HG02759 (cell line): ENCODE results near the gene KNDC1.
"Not testable (repeated sequence)": the region's sequence is repeated elsewhere in the genome, so short reads cannot be mapped to it uniquely, and the experiment has no call there.

Experiments used
- ATAC-seq: cut with Tn5 transposase; IDR thresholded peaks from one replicate; pipeline ENCODE4 v1.9.1; 2021; ENCODE audit warnings: mild to moderate bottlenecking, moderate library complexity; ENCODE audit not compliant: unreplicated experiment

The KNDC1 gene

GRCh38 chr10:133124357-133125211 lies 35.4 kb upstream of the KNDC1 start:
- ATAC-seq = no peak

DNA sequence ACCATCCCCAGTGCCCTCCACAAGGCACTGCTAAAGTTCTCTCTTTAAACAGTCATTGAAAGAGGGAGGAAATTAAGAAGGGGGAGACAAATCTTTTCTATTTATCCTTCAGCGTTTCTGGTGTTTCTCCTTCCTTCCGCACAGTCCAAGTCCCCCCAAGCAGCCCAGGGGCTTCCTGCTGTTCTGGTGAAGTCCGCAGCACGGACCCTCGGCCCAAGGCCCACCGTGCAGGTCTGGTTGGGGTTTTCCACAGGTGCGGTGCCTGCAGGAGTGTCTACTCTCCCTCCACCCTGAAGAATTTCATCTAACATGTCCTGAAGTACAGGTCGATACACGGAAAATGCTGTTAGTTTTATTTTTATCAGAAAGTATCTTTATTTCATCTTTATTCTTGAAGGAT lies 34.1 kb upstream of the KNDC1 start:
- ATAC-seq = no peak

DNA sequence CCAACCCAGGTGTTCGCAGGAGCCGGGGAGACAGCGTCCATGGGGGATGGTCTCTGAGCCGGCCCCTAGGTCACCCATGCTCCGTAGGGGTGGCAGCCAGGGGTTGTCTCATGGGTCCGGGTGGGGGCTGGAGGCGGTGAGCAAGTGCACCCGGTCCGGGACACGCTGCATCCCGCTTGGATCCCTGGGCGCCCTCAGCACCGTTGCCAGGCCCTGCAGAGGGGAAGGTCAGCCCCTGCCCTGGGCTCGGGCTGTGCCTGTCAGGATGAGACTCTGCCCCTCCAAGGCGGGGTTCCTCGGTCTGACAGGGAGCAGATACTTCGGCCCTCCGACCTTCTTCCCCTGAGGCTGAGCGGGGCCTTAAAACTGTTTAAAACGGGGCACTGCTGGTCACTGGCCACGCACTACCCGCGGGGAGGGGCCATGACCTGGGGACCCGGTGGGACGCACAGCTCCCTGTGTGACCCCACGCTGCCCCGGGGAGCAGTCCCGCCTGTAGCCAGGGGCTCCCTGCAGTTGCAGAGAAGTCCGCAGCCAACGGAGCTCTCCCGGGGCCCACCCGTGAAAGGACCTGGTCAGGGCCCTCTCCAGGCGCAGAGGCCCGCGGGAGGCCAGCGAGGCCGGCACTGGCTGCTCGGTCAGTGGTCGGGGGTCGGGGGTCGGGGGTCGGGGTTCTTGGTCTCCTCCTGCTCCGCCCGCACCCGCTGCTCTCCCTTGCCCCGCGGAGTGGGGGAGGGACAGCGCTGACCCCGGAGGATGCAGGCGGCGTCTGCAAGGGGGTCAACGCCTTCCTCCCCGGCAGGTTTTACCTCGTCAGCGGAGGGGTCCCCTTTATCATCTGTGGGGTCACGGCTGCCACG lies 33.4 kb upstream of the KNDC1 start:
- no peak for ATAC-seq

DNA sequence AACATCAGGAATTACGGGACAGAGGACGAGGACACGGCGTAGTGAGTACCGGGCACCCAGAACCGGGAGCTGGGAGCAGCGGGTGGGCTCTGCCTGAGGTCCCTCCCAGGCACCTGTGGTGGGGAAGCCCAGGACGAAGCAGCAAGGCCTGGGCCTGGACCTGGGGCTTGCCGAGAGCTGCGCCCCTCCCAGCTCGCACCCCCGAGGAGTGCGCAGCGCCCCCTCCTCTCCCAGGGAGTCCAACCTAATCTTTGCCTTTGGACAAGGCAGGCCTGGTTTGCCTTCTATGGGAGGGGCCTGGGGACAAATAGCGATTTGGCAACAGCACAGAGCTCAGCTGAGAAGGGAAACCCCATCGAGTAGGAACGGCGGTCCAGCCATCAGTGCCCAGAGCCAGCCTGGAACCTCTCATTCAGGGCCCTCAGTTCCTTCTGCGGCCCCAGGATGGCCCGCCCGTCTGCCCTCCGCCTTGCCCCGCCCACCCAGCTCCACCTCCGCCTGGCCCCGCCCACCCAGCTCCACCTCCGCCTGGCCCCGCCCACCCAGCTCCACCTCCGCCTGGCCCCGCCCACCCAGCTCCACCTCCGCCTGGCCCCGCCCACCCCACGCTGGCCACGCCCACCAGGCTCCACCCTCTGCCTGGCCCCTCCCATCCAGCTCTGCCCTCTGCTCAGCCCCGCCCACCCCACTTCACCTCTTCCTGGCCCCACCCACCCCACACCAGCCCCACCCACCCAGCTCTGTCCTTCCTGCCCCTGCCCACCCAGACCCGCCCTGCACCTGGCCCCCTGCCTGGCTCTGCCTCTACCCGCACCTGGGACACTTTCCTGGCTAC lies 32.5 kb upstream of the KNDC1 start:
- no peak for ATAC-seq

DNA sequence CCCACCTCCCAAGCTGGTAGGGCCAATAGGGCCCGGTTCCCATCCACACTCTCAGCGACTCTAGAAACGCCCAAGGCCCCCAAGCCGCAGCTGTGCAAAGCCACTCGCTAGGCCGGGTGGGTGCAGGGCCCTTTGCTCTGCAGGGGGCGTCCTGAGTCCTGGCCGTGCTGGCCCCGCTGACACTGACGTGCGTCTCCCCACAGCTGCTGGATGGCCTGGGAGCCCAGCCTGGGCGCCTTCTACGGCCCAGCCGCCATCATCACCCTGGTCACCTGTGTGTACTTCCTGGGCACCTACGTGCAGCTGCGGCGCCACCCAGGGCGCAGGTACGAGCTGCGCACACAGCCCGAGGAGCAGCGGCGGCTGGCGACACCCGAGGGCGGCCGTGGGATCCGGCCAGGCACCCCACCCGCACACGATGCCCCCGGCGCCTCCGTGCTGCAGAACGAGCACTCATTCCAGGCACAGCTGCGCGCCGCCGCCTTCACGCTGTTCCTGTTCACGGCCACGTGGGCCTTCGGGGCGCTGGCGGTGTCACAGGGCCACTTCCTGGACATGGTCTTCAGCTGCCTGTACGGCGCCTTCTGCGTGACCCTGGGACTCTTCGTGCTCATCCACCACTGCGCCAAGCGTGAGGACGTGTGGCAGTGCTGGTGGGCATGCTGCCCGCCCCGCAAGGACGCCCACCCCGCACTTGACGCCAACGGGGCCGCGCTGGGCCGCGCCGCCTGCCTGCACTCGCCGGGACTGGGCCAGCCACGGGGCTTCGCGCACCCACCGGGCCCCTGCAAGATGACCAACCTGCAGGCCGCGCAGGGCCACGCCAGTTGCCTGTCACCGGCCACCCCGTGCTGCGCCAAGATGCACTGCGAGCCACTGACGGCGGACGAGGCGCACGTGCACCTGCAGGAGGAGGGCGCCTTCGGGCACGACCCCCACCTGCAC lies 31.6 kb upstream of the KNDC1 start:
- ATAC-seq = no peak

DNA sequence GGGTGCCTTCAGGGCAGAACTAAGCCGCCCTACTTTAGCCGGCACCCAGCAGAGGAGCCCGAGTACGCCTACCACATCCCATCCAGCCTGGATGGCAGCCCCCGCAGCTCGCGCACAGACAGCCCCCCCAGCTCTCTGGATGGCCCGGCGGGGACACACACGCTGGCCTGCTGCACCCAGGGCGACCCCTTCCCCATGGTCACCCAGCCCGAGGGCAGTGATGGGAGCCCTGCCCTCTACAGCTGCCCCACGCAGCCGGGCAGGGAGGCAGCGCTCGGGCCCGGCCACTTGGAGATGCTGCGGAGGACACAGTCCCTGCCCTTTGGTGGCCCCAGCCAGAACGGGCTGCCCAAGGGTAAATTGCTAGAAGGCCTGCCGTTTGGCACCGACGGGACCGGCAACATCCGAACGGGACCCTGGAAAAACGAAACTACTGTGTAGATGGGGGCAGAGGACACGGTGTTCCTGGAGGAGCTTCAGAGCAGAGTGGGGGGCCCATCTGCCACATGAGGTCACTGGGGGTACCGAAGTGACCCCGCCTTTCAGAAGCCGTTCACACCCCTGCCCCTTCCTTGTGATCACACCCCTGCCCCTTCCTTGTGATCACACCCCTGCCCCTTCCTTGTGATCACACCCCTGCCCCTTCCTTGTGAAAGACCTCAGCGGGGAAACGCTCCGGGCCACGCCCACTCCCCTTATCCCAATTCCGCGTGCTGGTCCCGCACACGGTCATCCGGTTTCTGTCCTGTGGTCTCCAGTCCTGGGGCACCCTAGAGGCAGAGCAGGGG lies 30.8 kb upstream of the KNDC1 start:
- ATAC-seq = no peak

GRCh38 chr10:133129859-133130495 lies 30.0 kb upstream of the KNDC1 start:
- ATAC-seq = no peak

DNA sequence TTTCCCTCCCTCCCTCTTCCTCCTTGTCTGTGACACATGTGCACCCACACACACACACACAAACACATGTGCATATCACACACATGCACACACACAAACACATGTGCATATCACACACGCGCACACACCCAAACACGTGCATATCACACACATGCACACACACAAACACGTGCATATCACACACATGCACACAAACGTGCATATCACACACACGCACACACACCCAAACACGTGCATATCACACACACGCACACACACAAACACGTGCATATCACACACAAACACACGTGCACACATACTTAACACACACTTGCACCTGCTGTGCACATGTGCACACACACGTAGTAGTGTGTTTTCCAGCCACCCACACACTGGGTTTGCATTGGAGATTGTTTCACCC lies 29.4 kb upstream of the KNDC1 start:
- no peak for ATAC-seq

DNA sequence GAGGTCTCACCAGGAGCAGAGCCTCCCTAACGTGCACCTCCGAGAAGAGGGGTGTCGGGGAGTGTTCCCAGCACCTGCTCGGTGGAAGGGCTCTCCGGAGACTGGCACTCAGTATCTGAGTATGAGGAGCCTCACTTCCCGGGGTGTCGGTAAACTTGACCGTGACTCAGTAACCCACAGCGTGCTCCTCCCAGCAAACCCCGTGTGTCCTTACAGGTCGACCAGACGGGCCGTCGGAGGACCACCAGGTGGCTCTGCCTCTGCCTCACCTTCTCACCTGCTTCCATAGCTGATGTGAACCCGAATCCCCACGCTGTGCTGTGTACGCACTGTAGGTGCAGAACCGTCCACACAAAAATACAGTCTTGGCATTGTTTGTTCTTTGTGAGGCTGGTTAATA lies 29.0 kb upstream of the KNDC1 start:
- no peak for ATAC-seq

GRCh38 chr10:133131734-133132472 lies 28.1 kb upstream of the KNDC1 start:
- no peak for ATAC-seq

GRCh38 chr10:133132473-133133291 lies 27.3 kb upstream of the KNDC1 start:
- ATAC-seq = no peak

- no peak for ATAC-seq
These were observed 26.4 kb upstream of the KNDC1 start for GRCh38 chr10:133133471-133134231.

DNA sequence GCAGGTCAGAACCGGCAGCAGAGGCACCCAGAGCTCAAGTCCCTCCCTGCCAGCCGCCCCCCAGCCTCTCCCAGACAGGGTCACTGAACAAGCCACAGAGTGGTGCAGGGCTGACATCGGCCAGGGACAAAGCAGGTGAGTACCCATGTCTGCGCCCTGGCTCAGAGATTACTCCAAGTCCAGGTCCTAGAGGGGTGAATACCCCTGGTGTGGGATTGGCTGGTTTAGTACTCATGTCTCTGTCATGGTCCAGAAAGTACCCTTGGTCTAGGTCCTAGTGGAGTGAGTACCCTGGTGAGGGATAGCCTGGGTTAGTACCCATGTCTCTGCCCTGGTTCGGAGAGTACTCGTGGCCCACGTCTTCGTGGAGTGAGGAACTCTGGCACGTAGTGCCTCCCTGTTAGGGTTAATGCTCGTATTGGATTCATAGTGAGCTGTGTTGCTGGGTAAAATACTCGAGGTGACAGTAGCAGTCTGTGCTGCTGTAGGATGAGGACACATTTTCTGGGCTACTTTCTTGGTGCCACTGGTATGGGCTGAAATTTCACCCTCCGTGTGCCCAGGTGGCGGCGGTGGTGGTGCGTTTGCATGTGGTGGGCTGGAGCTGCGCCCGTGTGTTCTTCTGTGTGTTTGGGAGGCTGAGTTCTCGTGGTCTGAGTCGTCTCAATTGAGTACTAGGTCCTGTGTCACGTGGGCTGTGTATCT lies 25.5 kb upstream of the KNDC1 start:
- ATAC-seq = no peak

DNA sequence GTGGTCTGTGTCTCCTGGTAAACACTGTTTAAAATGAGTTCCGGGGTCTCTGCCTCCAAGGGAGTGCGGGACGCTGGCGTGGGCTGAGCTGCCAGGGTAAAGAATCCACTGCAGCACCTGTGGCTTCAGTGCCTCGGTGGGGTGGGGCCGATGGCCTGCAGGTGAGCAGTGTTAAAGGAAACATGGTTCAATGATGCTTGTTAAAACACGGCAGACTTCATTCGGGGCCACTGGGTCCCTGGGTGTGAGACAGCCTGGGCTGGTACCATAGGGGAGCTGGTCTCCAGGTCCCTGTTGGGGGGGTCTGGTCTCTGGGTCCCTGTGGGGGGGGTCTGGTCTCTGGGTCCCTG lies 24.9 kb upstream of the KNDC1 start:
- no peak for ATAC-seq

GRCh38 chr10:133137486-133138145 lies 22.4 kb upstream of the KNDC1 start:
- not testable (repeated sequence) for ATAC-seq
